ENCODE results near the gene RBFOX1. TPM values are rescaled to one million over a fixed set of nuclear protein-coding genes. Genes with fewer than 3 reads are reported as not detected.

RBFOX1 gene
- total RNA-seq, 1 donor, result not detected

DNA sequence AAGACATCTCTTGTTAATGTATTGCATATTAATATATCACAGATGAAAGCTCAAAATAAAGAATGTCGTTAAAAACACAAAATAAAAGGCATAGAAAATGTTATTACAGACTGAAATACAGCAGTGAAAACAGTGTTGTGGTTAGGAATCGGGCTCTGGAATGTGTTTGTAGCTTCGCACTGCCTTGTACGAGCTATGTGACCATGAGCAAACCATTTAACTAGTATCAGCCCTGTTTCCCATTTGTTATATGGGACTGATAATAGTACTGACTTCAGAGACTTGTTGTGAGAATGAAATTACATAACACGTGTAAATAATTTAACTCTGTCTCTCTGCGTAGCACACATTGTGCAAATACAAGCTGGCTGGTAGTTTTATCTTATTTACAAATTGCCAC, 648 bp upstream of the RBFOX1 start:
- H3K4me3 ChIP-seq (ENCODE audit: low read depth, low read length), result no peak overlapping the region
- TF ChIP-seq, protein P1, sequence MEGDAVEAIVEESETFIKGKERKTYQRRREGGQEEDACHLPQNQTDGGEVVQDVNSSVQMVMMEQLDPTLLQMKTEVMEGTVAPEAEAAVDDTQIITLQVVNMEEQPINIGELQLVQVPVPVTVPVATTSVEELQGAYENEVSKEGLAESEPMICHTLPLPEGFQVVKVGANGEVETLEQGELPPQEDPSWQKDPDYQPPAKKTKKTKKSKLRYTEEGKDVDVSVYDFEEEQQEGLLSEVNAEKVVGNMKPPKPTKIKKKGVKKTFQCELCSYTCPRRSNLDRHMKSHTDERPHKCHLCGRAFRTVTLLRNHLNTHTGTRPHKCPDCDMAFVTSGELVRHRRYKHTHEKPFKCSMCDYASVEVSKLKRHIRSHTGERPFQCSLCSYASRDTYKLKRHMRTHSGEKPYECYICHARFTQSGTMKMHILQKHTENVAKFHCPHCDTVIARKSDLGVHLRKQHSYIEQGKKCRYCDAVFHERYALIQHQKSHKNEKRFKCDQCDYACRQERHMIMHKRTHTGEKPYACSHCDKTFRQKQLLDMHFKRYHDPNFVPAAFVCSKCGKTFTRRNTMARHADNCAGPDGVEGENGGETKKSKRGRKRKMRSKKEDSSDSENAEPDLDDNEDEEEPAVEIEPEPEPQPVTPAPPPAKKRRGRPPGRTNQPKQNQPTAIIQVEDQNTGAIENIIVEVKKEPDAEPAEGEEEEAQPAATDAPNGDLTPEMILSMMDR (IDR thresholded peaks at IDR 0.05; ENCODE audit: insufficient read depth, low read length), result no peak
- DNase-seq (ENCODE audit: low read depth), result no peak

GRCh38 chr16:7333180-7333725, 608 bp downstream of the RBFOX1 start:
- no peak for DNase-seq (ENCODE audit: low read depth)

GRCh38 chr16:7334801-7335560, 2.3 kb downstream of the RBFOX1 start:
- no peak for DNase-seq (ENCODE audit: low read depth)
- TF ChIP-seq, protein P1 (IDR thresholded peaks at IDR 0.05; ENCODE audit: insufficient read depth, low read length), result no peak
- no peak overlapping the region for H3K4me3 ChIP-seq (ENCODE audit: low read depth, low read length)

More at GRCh38 chr16:7333180-7333725, 608 bp downstream of the RBFOX1 start:
- no peak overlapping the region for H3K4me3 ChIP-seq (ENCODE audit: low read depth, low read length)
- TF ChIP-seq, protein P1 (IDR thresholded peaks at IDR 0.05; ENCODE audit: insufficient read depth, low read length), result no peak

GRCh38 chr16:7335991-7336634, 3.5 kb downstream of the RBFOX1 start:
- DNase-seq (ENCODE audit: low read depth), result no peak
- H3K4me3 ChIP-seq (ENCODE audit: low read depth, low read length), result no peak overlapping the region
- TF ChIP-seq, protein P1 (IDR thresholded peaks at IDR 0.05; ENCODE audit: insufficient read depth, low read length), result no peak

- TF ChIP-seq, protein P1 (IDR thresholded peaks at IDR 0.05; ENCODE audit: insufficient read depth, low read length), result no peak
- DNase-seq (ENCODE audit: low read depth), result no peak
- no peak overlapping the region for H3K4me3 ChIP-seq (ENCODE audit: low read depth, low read length)
Measured at GRCh38 chr16:7336742-7337141, 4.1 kb downstream of the RBFOX1 start.

DNA sequence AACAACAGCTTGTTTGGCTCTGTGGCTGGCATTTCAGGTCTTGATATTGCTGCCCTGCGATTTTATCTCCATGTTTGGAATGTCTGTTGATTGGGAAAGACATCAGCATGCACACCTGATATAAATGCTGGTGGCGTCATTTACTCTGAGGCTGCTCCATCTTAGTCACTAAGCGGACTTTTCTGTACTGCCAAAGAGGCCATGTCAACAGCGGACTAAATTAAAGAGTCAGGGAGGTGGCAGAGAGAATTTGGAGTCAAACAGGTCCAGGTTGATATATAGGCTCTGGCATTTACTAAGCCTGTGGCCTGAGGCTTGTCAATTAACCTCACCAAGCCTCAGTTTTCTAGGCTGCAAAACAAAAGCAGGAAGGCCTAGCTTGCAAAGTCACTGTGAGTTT, 6.2 kb downstream of the RBFOX1 start:
- no peak for DNase-seq (ENCODE audit: low read depth)
- H3K4me3 ChIP-seq (ENCODE audit: low read depth, low read length), result no peak overlapping the region
- TF ChIP-seq, protein P1 (IDR thresholded peaks at IDR 0.05; ENCODE audit: insufficient read depth, low read length), result no peak

All from fibroblast of the aortic adventitia (primary cell).